Fibroblast of mammary gland (primary cell): ENCODE results near the gene KCTD11.

Experiments used
- DNase-seq: peaks from one replicate; pipeline ENCODE4 v3.0.0-alpha.2; 2010; ENCODE audit warnings: low read depth
- H3K4me3 ChIP-seq: 2 replicates; pipeline ENCODE4 v1.5.1; 2011; ENCODE audit warnings: low read depth, mild to moderate bottlenecking, low read length, moderate library complexity; ENCODE audit not compliant: control insufficient read depth
- CTCF ChIP-seq: conservative IDR thresholded peaks from 2 replicates; pipeline ENCODE4 v1.5.1; 2011; ENCODE audit warnings: low read depth, low read length, inconsistent platforms; ENCODE audit not compliant: control insufficient read depth, insufficient read depth

The KCTD11 gene

GRCh38 chr17:7314719-7315569 is 37.0 kb upstream of the KCTD11 start, which contains the start of gene GPS2:
TSS of gene GPS2 (minus strand) at chr17:7315360. CDS start at chr17:7315052, 308 bp downstream.
- peak within 1 kb of the TSS; percentile 70 for H3K4me3 ChIP-seq
- TF ChIP-seq CTCF: no peak
- DNase-seq: peak; percentile 72

GRCh38 chr17:7315570-7316235 is 36.3 kb upstream of the KCTD11 start:
- TF ChIP-seq CTCF: no peak
- H3K4me3 ChIP-seq: peak overlapping the region; percentile 70
- no peak for DNase-seq

- no peak for DNase-seq
- no peak overlapping the region for H3K4me3 ChIP-seq
- no peak for TF ChIP-seq CTCF
These were observed 34.7 kb upstream of the KCTD11 start for GRCh38 chr17:7317161-7317803.

DNA sequence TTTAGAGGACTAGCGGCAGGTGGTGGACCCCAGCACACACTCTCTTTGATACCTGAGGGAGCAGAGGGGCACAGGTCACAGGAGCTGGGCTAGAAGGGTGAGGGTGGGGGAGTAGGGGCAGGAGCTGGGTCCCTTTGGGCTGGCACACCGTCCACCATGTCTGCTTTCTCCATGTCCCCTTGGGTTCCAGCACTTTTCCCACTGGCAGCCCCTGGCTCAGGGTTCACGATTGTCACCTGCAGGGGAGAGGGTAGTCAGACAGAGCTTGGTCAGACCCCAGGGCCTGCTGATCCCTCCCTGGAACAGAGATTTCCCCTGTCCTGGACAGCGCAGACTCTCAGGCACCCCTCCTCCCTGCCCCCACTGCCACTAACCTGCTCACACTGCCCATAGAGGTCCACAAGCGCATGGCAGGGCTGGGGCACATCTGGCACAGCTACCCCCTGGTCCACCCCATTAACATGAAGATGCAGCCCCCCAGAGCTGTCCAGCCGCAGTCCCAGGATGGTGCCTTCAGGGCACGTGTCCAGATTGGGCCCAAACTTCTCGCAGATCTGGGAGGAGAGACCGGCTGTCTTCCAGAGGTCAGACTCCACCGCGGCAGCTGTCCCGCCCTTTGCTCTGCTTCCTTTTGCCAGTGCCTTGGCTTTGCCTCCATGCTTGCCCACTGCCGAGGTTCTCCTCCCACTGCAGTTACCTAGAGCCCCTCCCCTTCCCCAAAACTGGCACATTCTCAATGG is 33.7 kb upstream of the KCTD11 start:
- no peak for DNase-seq
- H3K4me3 ChIP-seq: no peak overlapping the region
- TF ChIP-seq CTCF: no peak

DNA sequence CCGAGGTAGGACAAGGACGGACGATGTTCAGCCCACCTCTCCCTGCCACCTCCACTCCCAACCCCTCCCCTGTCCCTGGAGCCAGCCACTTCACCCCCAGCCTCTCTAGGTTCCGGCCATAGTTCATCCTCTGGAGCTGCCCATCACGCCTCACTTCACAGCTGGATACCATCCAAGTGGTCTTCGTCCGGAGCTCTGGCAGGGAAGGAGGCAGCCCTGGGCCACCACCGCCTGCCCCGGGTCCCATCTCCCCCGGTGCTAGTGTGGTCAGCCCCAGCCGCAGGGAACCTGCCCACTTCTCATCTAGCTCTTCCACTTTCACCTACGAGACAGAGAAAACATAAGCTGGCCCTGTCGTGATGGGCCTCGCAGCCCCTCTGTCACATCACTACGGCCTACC is 30.5 kb upstream of the KCTD11 start:
- no peak for TF ChIP-seq CTCF
- no peak for DNase-seq
- no peak overlapping the region for H3K4me3 ChIP-seq

- H3K4me3 ChIP-seq: no peak overlapping the region
- no peak for TF ChIP-seq CTCF
- no peak for DNase-seq
These were observed 29.3 kb upstream of the KCTD11 start for GRCh38 chr17:7322520-7323194.
